ENCODE results near the gene MEF2A.
"Not testable (repeated sequence)": the region's sequence is repeated elsewhere in the genome, so short reads cannot be mapped to it uniquely, and the experiment has no call there.

The MEF2A gene

GRCh38 chr15:99731336-99732123, 165.7 kb downstream of the MEF2A start:
- DNase-seq = peak; percentile 28
- Mint-ChIP-seq H3K4me1 (peaks cover 58% of the 10 kb centered on the region), H3K36me3 (ENCODE audit: low read depth) (peaks cover 9% of the 10 kb centered on the region), H3K27me3 (ENCODE audit: low read depth, poor library complexity) (peaks cover 29% of the 10 kb centered on the region), H3K9me3 (peaks cover 6% of the 10 kb centered on the region), H3K27ac (no peak overlapping the region), H3K4me3 (peak overlapping the region; percentile 86)
- TF ChIP-seq, protein P1, sequence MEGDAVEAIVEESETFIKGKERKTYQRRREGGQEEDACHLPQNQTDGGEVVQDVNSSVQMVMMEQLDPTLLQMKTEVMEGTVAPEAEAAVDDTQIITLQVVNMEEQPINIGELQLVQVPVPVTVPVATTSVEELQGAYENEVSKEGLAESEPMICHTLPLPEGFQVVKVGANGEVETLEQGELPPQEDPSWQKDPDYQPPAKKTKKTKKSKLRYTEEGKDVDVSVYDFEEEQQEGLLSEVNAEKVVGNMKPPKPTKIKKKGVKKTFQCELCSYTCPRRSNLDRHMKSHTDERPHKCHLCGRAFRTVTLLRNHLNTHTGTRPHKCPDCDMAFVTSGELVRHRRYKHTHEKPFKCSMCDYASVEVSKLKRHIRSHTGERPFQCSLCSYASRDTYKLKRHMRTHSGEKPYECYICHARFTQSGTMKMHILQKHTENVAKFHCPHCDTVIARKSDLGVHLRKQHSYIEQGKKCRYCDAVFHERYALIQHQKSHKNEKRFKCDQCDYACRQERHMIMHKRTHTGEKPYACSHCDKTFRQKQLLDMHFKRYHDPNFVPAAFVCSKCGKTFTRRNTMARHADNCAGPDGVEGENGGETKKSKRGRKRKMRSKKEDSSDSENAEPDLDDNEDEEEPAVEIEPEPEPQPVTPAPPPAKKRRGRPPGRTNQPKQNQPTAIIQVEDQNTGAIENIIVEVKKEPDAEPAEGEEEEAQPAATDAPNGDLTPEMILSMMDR (IDR thresholded peaks at IDR 0.05) = no peak

- H3K27me3 Mint-ChIP-seq (ENCODE audit: low read depth, poor library complexity) = peaks cover 29% of the 10 kb centered on the region
- H3K4me1 Mint-ChIP-seq = peaks cover 58% of the 10 kb centered on the region
- H3K27ac Mint-ChIP-seq = peak overlapping the region; percentile 48
- DNase-seq = no peak
- TF ChIP-seq, protein P1 (IDR thresholded peaks at IDR 0.05) = no peak
- peak overlapping the region; percentile 86 for H3K4me3 Mint-ChIP-seq
- peaks cover 4% of the 10 kb centered on the region for H3K36me3 Mint-ChIP-seq (ENCODE audit: low read depth)
- H3K9me3 Mint-ChIP-seq = peaks cover 4% of the 10 kb centered on the region
These were observed 166.5 kb downstream of the MEF2A start for GRCh38 chr15:99732124-99732750.

- peaks cover 4% of the 10 kb centered on the region for H3K36me3 Mint-ChIP-seq (ENCODE audit: low read depth)
- TF ChIP-seq, protein P1 (IDR thresholded peaks at IDR 0.05) = no peak
- peaks cover 4% of the 10 kb centered on the region for H3K9me3 Mint-ChIP-seq
- no peak overlapping the region for H3K27ac Mint-ChIP-seq
- DNase-seq = peak; percentile 58
- H3K4me1 Mint-ChIP-seq = peaks cover 54% of the 10 kb centered on the region
- H3K4me3 Mint-ChIP-seq = peak overlapping the region; percentile 86
- peaks cover 29% of the 10 kb centered on the region for H3K27me3 Mint-ChIP-seq (ENCODE audit: low read depth, poor library complexity)
These were observed 167.0 kb downstream of the MEF2A start for GRCh38 chr15:99732751-99733267.

DNA sequence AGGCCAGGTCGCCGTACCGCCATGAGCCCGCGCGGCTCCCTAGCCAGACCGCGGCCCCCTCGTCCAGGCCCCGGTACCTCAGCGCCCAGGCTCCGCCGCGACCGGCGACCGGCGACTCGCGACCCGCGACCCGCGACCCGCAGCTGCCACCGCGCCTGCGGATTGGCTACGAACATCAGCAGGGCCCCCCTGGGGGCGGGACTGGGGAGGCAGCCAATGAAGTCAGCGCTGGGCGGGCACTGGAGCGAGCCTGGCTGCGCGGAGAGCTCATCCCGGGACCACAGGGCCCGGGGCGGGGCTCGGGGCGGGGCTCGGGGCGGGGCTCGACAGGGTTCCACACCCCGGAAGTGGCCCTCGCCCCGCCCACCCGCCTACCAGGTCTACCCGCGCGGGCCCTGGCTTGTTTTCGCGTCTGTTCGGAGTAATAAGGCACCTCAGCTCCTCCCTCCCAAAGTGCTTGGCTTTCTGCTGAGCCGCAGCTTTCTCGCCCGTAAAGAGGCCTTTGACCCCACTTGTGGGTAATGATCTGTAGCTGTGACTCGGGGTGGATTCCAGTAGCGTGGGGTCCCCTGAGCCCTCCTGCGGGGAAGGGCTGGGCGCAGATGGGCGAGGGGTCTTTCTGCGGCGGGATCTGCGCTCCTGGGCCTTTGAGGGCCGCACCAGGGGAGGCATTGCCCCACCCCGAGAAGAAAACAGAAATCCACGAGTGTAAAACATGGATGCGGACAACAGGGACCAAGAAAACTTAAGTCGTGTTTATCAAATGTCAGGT, 167.7 kb downstream of the MEF2A start, which contains the start of gene LYSMD4:
Gene LYSMD4, minus strand, starts transcription at position 170 of the 772 bp plus-strand sequence. CDS start 1,438 bp downstream, outside the sequence.
- Mint-ChIP-seq H3K27ac (peak within 1 kb of the TSS; percentile 98), H3K4me1 (peaks cover 47% of the 10 kb centered on the region), H3K36me3 (ENCODE audit: low read depth) (peaks cover 4% of the 10 kb centered on the region), H3K9me3 (peaks cover 4% of the 10 kb centered on the region), H3K4me3 (peak within 1 kb of the TSS; percentile 86), H3K27me3 (ENCODE audit: low read depth, poor library complexity) (peaks cover 25% of the 10 kb centered on the region)
- TF ChIP-seq, protein P1 (IDR thresholded peaks at IDR 0.05) = no peak
- peak; percentile 98 for DNase-seq

GRCh38 chr15:99734040-99734291, 168.2 kb downstream of the MEF2A start:
- not testable (repeated sequence) for H3K36me3 Mint-ChIP-seq (ENCODE audit: low read depth); H3K9me3 Mint-ChIP-seq; H3K27ac Mint-ChIP-seq; DNase-seq
- H3K27me3 Mint-ChIP-seq (ENCODE audit: low read depth, poor library complexity) = peaks cover 25% of the 10 kb centered on the region
- H3K4me1 Mint-ChIP-seq = peaks cover 42% of the 10 kb centered on the region
- peak overlapping the region; percentile 81 for H3K4me3 Mint-ChIP-seq

DNA sequence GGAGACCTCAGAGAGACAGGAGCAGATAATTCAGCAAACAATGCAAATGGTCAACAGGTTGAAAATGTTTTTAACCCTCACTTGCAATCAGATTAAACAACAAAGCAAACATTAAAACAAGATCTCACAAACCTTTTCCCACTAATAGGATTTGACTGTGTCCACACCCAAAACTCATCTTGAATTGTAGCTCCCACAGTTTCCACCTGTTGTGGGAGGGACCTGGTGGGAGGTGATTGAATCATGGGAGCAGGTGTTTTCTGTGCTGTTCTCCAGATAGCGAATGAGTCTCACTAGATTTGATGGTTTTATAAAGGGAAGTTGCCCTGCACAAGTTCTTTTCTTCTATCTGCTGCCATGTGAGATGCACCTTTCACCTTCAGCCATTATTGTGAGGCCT, 168.8 kb downstream of the MEF2A start:
- DNase-seq = no peak
- H3K27me3 Mint-ChIP-seq (ENCODE audit: low read depth, poor library complexity) = peaks cover 25% of the 10 kb centered on the region
- peaks cover 4% of the 10 kb centered on the region for H3K36me3 Mint-ChIP-seq (ENCODE audit: low read depth)
- peaks cover 40% of the 10 kb centered on the region for H3K4me1 Mint-ChIP-seq
- no peak overlapping the region for H3K27ac Mint-ChIP-seq
- TF ChIP-seq, protein P1 (IDR thresholded peaks at IDR 0.05) = no peak
- peak overlapping the region; percentile 49 for H3K4me3 Mint-ChIP-seq
- peaks cover 4% of the 10 kb centered on the region for H3K9me3 Mint-ChIP-seq

Measured in nephron progenitor cell (in vitro differentiated cells).